Suppressor macrophage treated with lipopolysaccharide for 1 hour (primary cell): ENCODE results near the gene IL17C.
"Not testable (repeated sequence)": the region's sequence is repeated elsewhere in the genome, so short reads cannot be mapped to it uniquely, and the experiment has no call there.

Experiments used
- DNase-seq, 3 donors: peaks; one replicate each; pipeline ENCODE4 v3.0.0-alpha.2; 2020 to 2022

The IL17C gene, protein sequence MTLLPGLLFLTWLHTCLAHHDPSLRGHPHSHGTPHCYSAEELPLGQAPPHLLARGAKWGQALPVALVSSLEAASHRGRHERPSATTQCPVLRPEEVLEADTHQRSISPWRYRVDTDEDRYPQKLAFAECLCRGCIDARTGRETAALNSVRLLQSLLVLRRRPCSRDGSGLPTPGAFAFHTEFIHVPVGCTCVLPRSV

GRCh38 chr16:88638323-88639230 is at the start of gene IL17C:
Gene IL17C, plus strand, starts transcription at chr16:88638572. Its CDS starts 70 bp downstream, at chr16:88638642.
- DNase-seq, result no peak

- no peak for DNase-seq
These were observed 49.6 kb upstream of the IL17C start for GRCh38 chr16:88588754-88589153.

- DNase-seq, result no peak
These were observed 48.9 kb upstream of the IL17C start for GRCh38 chr16:88589441-88589840.

DNA sequence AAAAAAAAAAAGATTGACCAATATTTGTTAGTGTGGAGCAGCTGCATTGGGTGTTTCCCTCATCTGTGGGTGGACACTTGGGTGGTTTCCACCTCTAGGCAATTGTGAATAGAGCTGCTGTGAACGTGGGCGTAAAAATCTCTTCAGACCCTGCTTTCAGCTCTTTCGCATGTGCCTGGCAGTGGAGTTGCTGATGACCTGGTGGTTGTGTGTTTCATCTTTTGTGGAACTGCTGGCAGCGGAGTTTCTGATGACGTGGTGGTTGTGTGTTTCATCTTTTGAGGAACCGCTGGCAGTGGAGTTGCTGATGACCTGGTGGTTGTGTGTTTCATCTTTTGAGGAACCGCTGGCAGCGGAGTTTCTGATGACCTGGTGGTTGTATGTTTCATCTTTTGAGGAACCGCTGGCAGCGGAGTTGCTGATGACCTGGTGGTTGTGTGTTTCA is 46.8 kb upstream of the IL17C start:
- peak; percentile 96 to 100 (median 98) for DNase-seq

GRCh38 chr16:88593061-88593460 is 45.3 kb upstream of the IL17C start:
- DNase-seq, result no peak

DNA sequence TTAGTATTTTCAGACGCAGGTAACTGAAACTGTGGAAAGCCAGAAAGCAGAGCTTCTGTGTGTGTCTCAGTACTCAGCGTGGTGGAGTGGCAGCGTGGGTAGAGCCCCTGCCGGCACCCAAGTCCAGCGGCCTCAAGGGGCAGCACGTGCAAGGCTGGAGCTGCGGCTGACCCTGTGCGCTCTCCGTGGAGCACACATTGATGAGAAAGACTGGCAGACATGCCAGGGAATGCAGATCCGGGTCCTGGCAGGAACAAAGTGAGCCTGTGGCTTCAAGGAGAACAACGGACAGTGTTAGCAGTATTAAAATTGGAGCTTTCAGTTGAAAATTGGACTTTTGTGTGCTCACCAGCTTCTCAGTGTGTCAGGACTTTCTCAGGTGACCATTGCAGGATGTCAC is 44.9 kb upstream of the IL17C start:
- DNase-seq, result no peak

GRCh38 chr16:88593910-88594309 is 44.5 kb upstream of the IL17C start:
- no peak for DNase-seq

- no peak for DNase-seq
These were observed 43.3 kb upstream of the IL17C start for GRCh38 chr16:88595101-88595500.

- DNase-seq, result no peak
These were observed 42.5 kb upstream of the IL17C start for GRCh38 chr16:88595921-88596320.

DNA sequence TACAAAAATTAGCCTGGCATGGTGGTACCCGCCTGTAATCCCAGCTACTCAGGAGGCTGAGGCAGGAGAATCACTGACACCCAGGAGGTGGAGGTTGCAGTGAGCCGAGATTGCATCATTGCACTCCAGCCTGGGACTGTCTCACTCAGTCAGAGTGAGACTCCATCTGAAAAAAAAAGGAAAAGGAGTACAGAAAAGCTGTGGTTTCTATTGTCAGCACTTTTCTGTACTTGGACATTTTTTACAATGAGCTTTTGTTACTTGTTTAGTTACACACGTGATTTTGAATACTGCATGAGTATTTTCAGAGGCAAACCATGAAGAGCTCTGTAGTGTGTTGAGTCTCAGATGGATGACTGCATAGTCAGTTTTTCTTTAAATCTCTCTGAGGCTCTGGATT is 41.9 kb upstream of the IL17C start:
- peak; percentile 56 to 84 (median 73) for DNase-seq

DNA sequence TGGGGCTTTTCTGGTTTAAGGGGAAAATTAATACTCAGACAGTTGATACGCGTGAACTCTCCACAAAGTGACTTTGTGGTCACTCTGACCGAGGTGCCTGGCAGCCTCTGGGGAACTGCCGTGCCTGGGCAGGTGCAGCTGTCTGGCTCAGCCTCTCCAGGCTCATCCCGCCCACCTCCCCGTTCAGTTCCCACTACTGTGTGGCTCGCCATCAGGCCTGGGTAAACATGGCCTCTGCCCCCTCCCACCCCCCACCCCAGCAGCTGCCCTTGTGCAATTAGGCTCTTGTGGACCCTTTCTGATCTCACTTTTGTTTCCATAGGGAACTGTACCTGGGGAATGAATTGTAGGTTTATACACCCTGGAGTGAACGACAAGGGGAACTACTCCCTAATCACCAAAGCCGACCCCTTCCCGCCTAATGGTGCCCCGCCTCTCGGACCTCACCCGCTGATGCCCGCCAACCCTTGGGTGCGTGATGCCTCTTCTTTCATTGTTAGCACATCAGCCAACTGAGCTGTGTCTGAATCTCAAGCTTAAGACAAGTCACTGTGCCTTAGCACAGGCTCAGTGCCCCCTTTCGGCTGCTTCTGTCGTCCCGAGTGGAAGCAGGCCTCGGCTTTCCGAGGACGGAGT is 40.4 kb upstream of the IL17C start:
- no peak for DNase-seq

GRCh38 chr16:88599092-88599733 is 39.2 kb upstream of the IL17C start:
- DNase-seq, result peak; percentile 84 to 94 (median 89)

DNA sequence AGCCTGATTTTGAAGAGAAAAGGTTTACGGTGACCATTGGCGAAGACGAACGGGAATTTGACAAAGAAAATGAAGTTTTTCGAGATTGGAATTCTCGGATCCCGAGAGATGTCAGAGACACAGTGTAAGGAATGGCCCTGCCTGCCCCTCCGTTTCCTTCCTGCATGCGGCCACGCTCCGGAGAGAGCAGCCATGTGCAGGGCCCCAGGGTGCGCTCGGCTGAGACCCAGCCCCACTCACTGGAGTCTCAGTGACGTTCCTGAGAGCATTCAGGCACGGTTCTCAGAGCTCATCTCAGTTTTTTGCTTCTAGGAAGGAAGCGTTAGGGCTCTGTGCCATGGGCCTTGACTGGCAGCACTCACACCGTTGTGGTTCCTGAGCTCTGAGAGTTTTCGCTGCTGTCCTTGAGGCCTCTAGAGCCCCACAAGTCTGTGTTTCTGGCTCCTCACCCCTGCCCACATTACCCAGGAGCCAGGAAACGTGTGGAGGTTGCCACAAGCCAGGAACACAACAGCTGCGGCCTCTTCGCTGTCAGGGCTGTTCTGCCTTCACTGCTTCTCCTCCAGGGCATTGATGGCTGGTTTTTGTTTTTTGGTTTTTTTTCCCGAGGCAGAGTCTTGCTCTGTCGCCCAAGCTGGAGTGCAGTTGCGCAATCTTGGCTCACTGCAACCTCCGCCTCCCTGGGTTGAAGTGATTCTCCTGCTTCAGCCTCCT is 38.4 kb upstream of the IL17C start:
- DNase-seq, result no peak

DNA sequence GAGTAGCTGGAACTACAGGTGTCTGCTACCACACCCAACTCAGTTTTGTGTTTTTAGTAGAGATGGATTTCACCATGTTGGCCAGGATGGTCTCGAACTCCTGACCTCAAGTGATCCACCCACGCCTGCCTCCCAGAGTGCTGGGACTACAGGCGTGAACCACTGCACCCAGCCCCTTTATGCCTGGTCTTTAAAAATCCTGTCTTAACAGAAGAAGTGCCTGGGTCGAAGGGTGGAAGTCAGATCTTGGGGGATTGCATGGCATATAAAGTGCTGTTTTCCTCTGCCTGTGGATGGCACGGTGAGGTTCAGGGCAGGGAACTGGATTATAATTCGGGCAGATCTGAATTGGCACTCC is 37.9 kb upstream of the IL17C start:
- no peak for DNase-seq

- no peak for DNase-seq
These were observed 36.9 kb upstream of the IL17C start for GRCh38 chr16:88601313-88602036.

GRCh38 chr16:88602091-88602490 is 36.3 kb upstream of the IL17C start:
- DNase-seq, result no peak

- DNase-seq, result no peak
These were observed 32.9 kb upstream of the IL17C start for GRCh38 chr16:88605186-88606147.

GRCh38 chr16:88606148-88606757 is 32.1 kb upstream of the IL17C start:
- no peak for DNase-seq

DNA sequence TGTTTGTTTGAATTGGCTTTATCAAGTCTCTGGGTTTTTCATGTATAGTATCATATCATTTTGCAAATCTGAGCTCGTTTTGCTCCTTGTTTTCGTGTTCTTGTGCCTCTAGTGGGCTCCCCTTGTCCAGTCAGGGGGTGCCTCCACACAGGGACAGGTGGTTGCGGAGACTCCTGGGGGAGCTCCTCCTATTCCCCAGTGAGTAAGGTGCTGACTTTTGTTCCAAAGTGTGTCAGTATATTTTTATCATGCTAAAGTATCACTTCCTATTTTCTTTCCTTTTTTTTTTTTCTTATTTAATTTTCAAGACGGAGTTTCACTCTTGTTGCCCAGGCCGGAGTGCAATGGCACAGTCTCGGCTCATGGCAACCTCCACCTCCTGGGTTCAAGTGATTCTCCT is 30.3 kb upstream of the IL17C start:
- DNase-seq, result peak in 1 of 3 donors; percentile 19

DNA sequence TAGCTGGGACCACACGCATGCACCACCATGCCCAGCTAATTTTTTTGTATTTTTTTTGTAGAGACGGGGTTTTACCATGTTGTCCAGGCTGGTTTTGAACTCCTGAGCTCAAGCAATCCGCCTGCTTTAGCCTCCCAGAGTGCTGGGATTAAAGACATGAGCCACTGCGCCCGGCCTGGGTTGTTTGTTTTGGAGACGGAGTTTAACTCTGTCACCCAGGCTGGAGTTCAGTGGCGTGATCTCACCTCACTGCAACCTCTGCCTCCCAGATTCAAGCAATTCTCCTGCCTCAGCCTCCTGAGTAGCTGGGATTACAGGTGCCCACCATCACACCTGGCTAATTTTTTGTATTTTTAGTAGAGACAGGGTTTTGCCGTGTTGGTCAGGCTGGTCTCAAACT is 28.9 kb upstream of the IL17C start:
- DNase-seq, result not testable (repeated sequence)
